Chondrocyte (in vitro differentiated cells): ENCODE measurements around the gene SMG5. TPM values are rescaled to one million over a fixed set of nuclear protein-coding genes. Genes with fewer than 3 reads are reported as not detected.

Experiments
- DNase-seq: peaks from one replicate; pipeline ENCODE4 v3.0.0; 2021; ENCODE audit warnings: mixed read lengths, low spot score
- H3K27ac Mint-ChIP-seq: one replicate; pipeline ENCODE4 v1.8.0; 2021; ENCODE audit warnings: mild to moderate bottlenecking, moderate library complexity, mixed read lengths; ENCODE audit not compliant: unreplicated experiment
- H3K27me3 Mint-ChIP-seq: 2 replicates; pipeline ENCODE4 v1.8.0; 2021; ENCODE audit warnings: low read depth, mixed read lengths
- H3K36me3 Mint-ChIP-seq: 2 replicates; pipeline ENCODE4 v1.8.0; 2021; ENCODE audit warnings: low read depth, mixed read lengths
- H3K4me1 Mint-ChIP-seq: 2 replicates; pipeline ENCODE4 v1.8.0; 2021; ENCODE audit warnings: low read depth, mild to moderate bottlenecking, mixed read lengths
- H3K4me3 Mint-ChIP-seq: one replicate; pipeline ENCODE4 v1.8.0; 2021; ENCODE audit warnings: mild to moderate bottlenecking, moderate library complexity, mixed read lengths; ENCODE audit not compliant: unreplicated experiment
- H3K9me3 Mint-ChIP-seq: 2 replicates; pipeline ENCODE4 v1.8.0; 2021; ENCODE audit warnings: low read depth, mixed read lengths
- CTCF ChIP-seq: fragments of 200-600 bp; sonication (generic); IDR thresholded peaks from 2 replicates; pipeline ENCODE4 v1.5.0; 2021; ENCODE audit warnings: antibody characterized with exemption, mild to moderate bottlenecking, moderate library complexity
- total RNA-seq: library from RNA; stranded (reverse); gene quantifications from 3 replicates; pipeline ENCODE4 v1.2.1, GENCODE V29; 2021

SMG5 gene
- total RNA-seq, 1 donor from 2014 or later: 73.5 TPM

GRCh38 chr1:156260896-156261295, 21.7 kb downstream of the SMG5 start:
- no peak for TF ChIP-seq CTCF
- H3K36me3 Mint-ChIP-seq: peaks cover 55% of the 10 kb centered on the region

GRCh38 chr1:156259805-156260204, 22.8 kb downstream of the SMG5 start:
- DNase-seq: peak; percentile 35
- H3K27ac Mint-ChIP-seq: no peak overlapping the region
- peak; percentile 52 for TF ChIP-seq CTCF
- no peaks in the 10 kb centered on the region for H3K27me3 Mint-ChIP-seq
- peaks cover 14% of the 10 kb centered on the region for H3K4me1 Mint-ChIP-seq
- peaks cover 50% of the 10 kb centered on the region for H3K36me3 Mint-ChIP-seq
- H3K4me3 Mint-ChIP-seq: no peak overlapping the region
- H3K9me3 Mint-ChIP-seq: no peaks in the 10 kb centered on the region

More at GRCh38 chr1:156260896-156261295, 21.7 kb downstream of the SMG5 start:
- peak; percentile 34 for DNase-seq
- peak overlapping the region; percentile 45 for H3K27ac Mint-ChIP-seq
- peaks cover 14% of the 10 kb centered on the region for H3K4me1 Mint-ChIP-seq
- no peaks in the 10 kb centered on the region for H3K27me3 Mint-ChIP-seq
- no peak overlapping the region for H3K4me3 Mint-ChIP-seq
- H3K9me3 Mint-ChIP-seq: no peaks in the 10 kb centered on the region

- Mint-ChIP-seq H3K27ac (no peak overlapping the region), H3K4me3 (no peak overlapping the region), H3K9me3 (no peaks in the 10 kb centered on the region), H3K4me1 (peaks cover 14% of the 10 kb centered on the region), H3K36me3 (peaks cover 50% of the 10 kb centered on the region), H3K27me3 (no peaks in the 10 kb centered on the region)
- DNase-seq: peak; percentile 52
- no peak for TF ChIP-seq CTCF
These were observed 23.8 kb downstream of the SMG5 start for GRCh38 chr1:156258859-156259258.

- TF ChIP-seq CTCF: no peak
- H3K27ac Mint-ChIP-seq: no peak overlapping the region
- H3K4me1 Mint-ChIP-seq: peaks cover 3% of the 10 kb centered on the region
- peaks cover 51% of the 10 kb centered on the region for H3K36me3 Mint-ChIP-seq
- peak; percentile 6 for DNase-seq
- H3K27me3 Mint-ChIP-seq: no peaks in the 10 kb centered on the region
- no peak overlapping the region for H3K4me3 Mint-ChIP-seq
- no peaks in the 10 kb centered on the region for H3K9me3 Mint-ChIP-seq
These were observed 24.9 kb downstream of the SMG5 start for GRCh38 chr1:156257711-156258110.

GRCh38 chr1:156253634-156254033, 29.0 kb downstream of the SMG5 start:
- TF ChIP-seq CTCF: no peak
- DNase-seq: no peak
- Mint-ChIP-seq H3K4me1 (no peaks in the 10 kb centered on the region), H3K27ac (no peak overlapping the region), H3K27me3 (no peaks in the 10 kb centered on the region), H3K36me3 (peaks cover 39% of the 10 kb centered on the region), H3K9me3 (no peaks in the 10 kb centered on the region), H3K4me3 (no peak overlapping the region)
